ENCODE data around the gene THRSP. TPM values are rescaled to one million over a fixed set of nuclear protein-coding genes. Genes with fewer than 3 reads are reported as not detected.

The THRSP gene
- total RNA-seq, 1 experiment from 2014 or later = not detected

DNA sequence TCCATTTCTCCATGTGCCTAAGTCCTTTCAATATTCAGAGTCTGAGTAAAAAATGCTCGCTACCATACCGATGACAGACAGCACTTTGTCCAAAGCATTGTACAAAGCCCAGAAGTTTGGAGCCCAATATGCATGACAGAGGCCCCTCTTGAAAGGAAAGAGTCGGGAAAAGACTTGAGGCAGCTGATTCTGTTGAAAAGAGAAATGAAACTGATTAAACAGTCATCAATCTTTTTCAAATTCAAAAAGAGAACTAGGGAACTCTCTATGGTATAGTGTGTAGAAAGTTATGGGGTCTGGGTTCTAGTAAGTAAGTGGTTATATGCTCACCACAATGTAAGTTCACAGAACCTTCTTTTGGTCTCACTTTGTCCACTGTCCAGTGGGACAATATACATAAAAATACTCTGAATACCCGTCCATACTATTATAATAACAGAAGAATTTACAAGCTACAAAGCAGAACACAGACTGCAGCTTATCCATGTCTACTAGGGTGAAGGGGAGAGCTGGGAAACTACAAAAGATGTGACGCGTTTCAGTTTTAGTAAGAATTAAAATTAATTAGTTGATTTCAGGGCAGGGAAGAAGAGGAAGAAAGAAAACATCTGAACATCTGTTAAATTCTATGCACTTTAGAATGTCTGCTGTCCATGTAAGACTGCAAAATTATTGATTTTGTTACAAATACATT is 49.1 kb downstream of the THRSP start:
- H3K36me3 Mint-ChIP-seq (ENCODE audit: insufficient read depth in 1 of 3, low read depth in 3 of 3) = peaks cover 9 to 60% (median 40%) of the 10 kb centered on the region in 3 experiments
- Histone ChIP-seq H3K56ac (ENCODE audit: insufficient read length, low read depth, low read length) (no peak overlapping the region), H3K27ac (ENCODE audit: insufficient read length, low read depth, low read length) (no peak overlapping the region)

More for the DNA sequence above, 49.1 kb downstream of the THRSP start:
- Histone ChIP-seq H4K20me1 (ENCODE audit: control insufficient read depth, insufficient read depth, insufficient read length) (no peaks in the 10 kb centered on the region), H3K23me2 (ENCODE audit: insufficient read length, low read depth, low read length, poor library complexity, severe bottlenecking) (no peaks in the 10 kb centered on the region), H3K4me2 (ENCODE audit: insufficient read depth, insufficient read length, low read length) (no peak overlapping the region), H3K9me3 (ENCODE audit: control insufficient read depth, low read depth, low read length) (no peaks in the 10 kb centered on the region), H4K91ac (ENCODE audit: insufficient read length, low read depth, low read length) (no peak overlapping the region), H2BK20ac (ENCODE audit: low read depth, low read length, poor library complexity, severe bottlenecking) (no peak overlapping the region), H3K14ac (ENCODE audit: insufficient read depth, low read length) (no peak overlapping the region), H2AFZ (ENCODE audit: low read length) (no peak overlapping the region), H2AK5ac (ENCODE audit: insufficient read length, low read length) (no peak overlapping the region), H3K4me1 (ENCODE audit: insufficient read depth, low read length) (no peaks in the 10 kb centered on the region), H3T11ph (ENCODE audit: low read length) (no peak overlapping the region), H2BK120ac (ENCODE audit: low read depth, low read length, poor library complexity, severe bottlenecking) (no peak overlapping the region), H2BK5ac (ENCODE audit: insufficient read length, low read length) (no peak overlapping the region), H3K4ac (ENCODE audit: low read depth, low read length) (no peak overlapping the region), H3K9ac (ENCODE audit: extremely low read depth, insufficient read length, low read length) (no peak overlapping the region), H4K5ac (ENCODE audit: insufficient read length, low read depth, low read length) (no peak overlapping the region), H3K79me2 (ENCODE audit: insufficient read depth, low read length) (no peaks in the 10 kb centered on the region), H3K79me1 (ENCODE audit: insufficient read depth, low read depth, low read length, poor library complexity, severe bottlenecking) (no peaks in the 10 kb centered on the region), H3K23ac (ENCODE audit: insufficient read length, low read depth, low read length) (no peak overlapping the region), H4K8ac (replicated peaks; ENCODE audit: insufficient read length, low read depth, low read length) (no peak overlapping the region), H3K27me3 (ENCODE audit: insufficient read depth, low read length) (no peaks in the 10 kb centered on the region), H2BK12ac (ENCODE audit: insufficient read length, low read depth, low read length) (no peak overlapping the region), H2BK15ac (ENCODE audit: low read depth, low read length) (no peak overlapping the region), H3K18ac (ENCODE audit: insufficient read length, low read depth, low read length) (no peak overlapping the region)
- H3K27ac Mint-ChIP-seq = no peak overlapping the region
- no CpG with 5 or more reads among the region's 6 CpGs for WGBS (ENCODE audit: extremely low coverage, insufficient read length, low lambda C conversion rate)
- H3K4me1 Mint-ChIP-seq = no peaks in the 10 kb centered on the region
- H3K9me3 Mint-ChIP-seq = no peaks in the 10 kb centered on the region
- H3K4me3 Mint-ChIP-seq = no peak overlapping the region
- no peak for DNase-seq
- no peaks in the 10 kb centered on the region for H3K27me3 Mint-ChIP-seq (ENCODE audit: low read depth)
- TF ChIP-seq, protein P1, sequence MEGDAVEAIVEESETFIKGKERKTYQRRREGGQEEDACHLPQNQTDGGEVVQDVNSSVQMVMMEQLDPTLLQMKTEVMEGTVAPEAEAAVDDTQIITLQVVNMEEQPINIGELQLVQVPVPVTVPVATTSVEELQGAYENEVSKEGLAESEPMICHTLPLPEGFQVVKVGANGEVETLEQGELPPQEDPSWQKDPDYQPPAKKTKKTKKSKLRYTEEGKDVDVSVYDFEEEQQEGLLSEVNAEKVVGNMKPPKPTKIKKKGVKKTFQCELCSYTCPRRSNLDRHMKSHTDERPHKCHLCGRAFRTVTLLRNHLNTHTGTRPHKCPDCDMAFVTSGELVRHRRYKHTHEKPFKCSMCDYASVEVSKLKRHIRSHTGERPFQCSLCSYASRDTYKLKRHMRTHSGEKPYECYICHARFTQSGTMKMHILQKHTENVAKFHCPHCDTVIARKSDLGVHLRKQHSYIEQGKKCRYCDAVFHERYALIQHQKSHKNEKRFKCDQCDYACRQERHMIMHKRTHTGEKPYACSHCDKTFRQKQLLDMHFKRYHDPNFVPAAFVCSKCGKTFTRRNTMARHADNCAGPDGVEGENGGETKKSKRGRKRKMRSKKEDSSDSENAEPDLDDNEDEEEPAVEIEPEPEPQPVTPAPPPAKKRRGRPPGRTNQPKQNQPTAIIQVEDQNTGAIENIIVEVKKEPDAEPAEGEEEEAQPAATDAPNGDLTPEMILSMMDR (conservative IDR thresholded peaks at IDR 0.05) = no peak

Other genes starting within 250 kb of the THRSP start
- gene RSF1, start 243.1 kb upstream of the THRSP start, total RNA-seq (2021) = 69.6 and 82.6 TPM in 2 replicates
- gene AAMDC, start 242.7 kb upstream of the THRSP start, total RNA-seq (2021) = 20.7 and 22.3 TPM in 2 replicates
- 37.9 and 38.6 TPM in 2 replicates for gene INTS4, start 69.2 kb upstream of the THRSP start, total RNA-seq (2021)
- gene KCTD14, start 40.6 kb upstream of the THRSP start, total RNA-seq (2021) = 12.5 and 13.8 TPM in 2 replicates
- gene NDUFC2, start 16.0 kb downstream of the THRSP start, total RNA-seq (2021) = 247 and 260 TPM in 2 replicates
- gene ALG8, start 75.8 kb downstream of the THRSP start, total RNA-seq (2021) = 77.5 and 78.8 TPM in 2 replicates
- 4.0 and 4.3 TPM in 2 replicates for gene KCTD21, start 124.8 kb downstream of the THRSP start, total RNA-seq (2021)
- gene USP35, start 125.1 kb downstream of the THRSP start, total RNA-seq (2021) = 6.8 and 7.7 TPM in 2 replicates

Measured in H9 (cell line).